GM21717 (cell line): ENCODE data around the gene SETX.
A peak's percentile ranks its signal among the peaks of the same experiment; 100 is the strongest.

Experiments used
- ATAC-seq: cut with Tn5 transposase; IDR thresholded peaks from one replicate; pipeline ENCODE4 v1.9.1; 2021; ENCODE audit warnings: mild to moderate bottlenecking, moderate library complexity; ENCODE audit not compliant: unreplicated experiment

The SETX gene

GRCh38 chr9:132241840-132242620, 112.8 kb downstream of the SETX start:
- ATAC-seq = no peak

- peak; percentile 4 for ATAC-seq
Observed at GRCh38 chr9:132241483-132241839, 113.3 kb downstream of the SETX start.

- ATAC-seq = peak; percentile 66
Observed at GRCh38 chr9:132240841-132241482, 113.8 kb downstream of the SETX start.

DNA sequence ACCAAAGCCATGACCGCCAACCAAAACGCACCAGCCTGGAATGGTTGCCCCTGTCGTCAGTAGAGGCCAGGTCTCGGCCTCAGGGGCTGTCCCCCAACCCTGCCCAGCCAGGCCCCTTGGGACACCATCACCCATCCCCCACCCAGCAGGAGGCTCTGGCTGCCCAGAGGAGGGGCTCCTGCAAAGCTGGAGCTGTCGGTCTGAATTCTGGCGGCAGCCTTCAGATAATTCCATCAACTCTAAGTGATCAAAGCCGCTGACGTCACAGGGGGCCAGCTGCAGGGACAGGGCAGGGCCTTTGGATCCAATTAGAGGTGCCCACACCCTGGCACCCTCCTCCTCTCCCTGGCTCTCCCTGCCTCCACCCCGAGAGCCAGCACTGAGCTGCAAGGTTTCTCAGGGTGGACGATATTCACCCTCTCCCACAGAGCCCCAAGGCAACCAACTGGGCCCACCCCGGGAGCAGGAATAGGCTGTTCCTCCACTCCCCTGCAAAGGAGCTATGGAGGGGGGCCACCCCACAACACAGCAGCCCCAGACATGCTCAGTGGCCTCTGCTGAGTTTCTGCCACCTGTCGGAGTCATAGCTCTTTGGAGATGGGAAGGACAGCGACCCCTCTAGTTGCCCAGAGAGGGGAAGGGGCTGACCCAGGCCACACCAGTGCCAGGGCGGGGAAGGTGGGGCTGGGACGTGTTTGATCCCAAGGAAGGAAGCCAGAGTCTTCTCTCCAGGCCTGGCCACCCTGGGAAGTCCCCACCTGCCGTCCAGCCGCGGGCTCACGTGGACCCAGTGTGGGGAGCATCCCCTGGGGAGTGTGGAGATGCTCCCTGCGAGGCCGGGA, 114.6 kb downstream of the SETX start:
- ATAC-seq = no peak

DNA sequence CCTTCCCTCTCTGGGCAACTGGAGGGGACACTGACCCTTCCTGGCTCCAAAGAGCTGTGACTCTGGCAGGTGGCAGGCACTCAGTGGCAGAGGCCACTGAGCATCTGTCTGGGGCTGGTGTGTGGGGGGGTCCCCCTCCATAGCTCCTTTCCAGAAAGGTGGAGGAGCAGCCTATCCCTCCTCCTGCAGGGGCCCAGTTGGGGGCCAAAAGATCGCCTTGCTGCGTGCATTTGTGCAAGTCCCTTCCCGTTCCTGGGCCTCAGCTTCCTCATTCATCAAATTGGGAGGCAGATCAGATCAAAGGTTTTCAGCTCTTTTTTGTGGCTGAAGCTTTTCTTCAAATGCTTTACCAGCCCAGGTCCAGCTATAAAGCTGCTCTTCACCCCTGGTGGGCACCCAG, 115.3 kb downstream of the SETX start:
- no peak for ATAC-seq

GRCh38 chr9:132238992-132239391, 115.8 kb downstream of the SETX start:
- no peak for ATAC-seq

GRCh38 chr9:132238026-132238972, 116.5 kb downstream of the SETX start:
- no peak for ATAC-seq

GRCh38 chr9:132237481-132237880, 117.3 kb downstream of the SETX start:
- no peak for ATAC-seq

- ATAC-seq = no peak
Observed at GRCh38 chr9:132236662-132237311, 118.0 kb downstream of the SETX start.

GRCh38 chr9:132235894-132236661, 118.7 kb downstream of the SETX start:
- no peak for ATAC-seq

DNA sequence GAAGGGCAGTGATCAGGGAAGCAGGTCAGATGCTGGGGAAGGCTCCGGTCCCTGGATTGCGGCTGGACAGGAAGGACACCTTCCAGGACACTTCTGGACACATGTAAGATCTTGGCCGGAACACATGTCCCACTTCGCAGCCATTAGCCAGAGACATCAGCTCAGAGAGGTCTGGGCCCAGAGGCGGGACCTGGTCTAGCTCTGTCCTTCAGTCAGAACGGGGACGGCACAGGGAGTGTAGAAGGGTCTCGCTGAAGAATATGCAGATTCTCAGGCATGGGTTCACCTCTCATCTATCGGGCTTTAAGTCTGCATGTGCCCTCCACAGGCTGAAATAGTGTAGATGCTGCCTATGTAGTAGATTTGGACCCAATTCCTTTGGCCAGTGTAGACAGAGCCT, 119.7 kb downstream of the SETX start:
- ATAC-seq = no peak

DNA sequence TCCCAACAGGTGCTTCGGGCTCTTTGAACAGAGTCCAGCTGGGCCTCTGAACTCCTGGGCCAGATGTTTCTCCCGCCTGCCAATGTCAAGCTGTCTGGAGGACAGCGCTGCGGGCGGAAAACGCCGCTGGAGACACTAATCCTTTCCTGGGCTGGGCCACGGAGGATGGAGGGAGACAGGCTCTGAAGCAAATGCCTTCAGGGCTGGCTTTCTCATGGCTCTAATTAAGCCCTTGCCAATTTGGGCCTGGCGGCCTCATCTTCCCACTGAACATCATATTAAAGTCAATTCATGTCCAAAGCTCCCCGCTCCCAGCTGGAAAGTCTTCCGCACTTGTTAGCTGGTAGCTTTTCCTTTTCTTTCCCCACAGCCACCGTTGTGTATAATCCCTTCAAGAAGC, 120.3 kb downstream of the SETX start:
- no peak for ATAC-seq

GRCh38 chr9:132233138-132233537, 121.6 kb downstream of the SETX start:
- ATAC-seq = no peak

DNA sequence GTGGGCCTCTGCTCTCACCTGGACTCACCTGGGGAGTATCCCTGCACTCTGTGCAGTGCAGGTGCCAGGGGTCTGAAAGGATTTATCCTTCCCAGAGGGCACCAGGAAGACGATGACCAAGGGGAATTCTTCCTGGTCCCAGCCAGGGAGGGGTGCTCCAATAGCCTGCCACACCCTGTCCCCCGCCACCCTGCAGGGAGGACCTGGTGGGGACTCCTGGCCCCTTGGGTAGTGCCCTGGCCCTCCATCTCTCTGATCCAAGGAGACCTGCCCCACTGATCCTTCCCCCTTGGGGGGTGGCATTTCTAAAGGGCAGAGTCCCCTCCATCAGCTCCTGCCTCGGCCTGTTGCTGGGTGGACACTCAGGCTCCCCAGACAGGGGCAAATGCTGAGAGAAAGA, 122.3 kb downstream of the SETX start:
- no peak for ATAC-seq

DNA sequence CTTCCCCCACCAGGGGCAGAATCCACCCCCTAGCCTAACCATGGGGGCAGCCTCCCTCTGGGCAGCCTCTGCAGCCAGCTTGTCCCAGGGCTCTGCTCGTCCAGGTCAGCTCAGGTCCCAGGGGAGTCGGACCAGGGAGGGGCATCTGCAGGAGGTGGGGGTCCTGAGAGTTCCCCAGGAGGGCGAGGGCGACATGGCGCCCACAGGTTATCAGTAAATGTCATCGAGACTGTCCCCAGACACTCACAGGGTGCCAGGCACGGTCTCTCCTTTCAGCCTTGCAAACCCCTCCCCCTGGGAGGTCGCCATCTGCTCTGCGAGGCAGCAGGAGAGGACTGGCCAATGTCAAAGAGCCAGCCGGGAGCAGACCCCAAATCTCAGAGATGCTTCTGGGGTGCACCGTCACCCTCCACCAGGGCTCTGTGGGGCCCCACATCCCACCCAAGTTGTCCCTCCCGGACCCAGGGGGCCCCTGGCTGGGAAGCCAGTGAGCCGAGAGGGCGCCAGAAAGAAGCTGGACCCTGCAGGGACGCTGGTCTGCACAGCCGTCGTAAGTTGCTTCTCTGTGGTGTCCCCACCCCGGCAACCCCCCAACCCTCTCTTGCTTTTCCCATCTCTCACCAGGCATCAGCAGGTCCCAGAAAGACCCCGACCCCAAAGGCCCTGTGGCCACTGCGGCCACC, 123.6 kb downstream of the SETX start:
- no peak for ATAC-seq

DNA sequence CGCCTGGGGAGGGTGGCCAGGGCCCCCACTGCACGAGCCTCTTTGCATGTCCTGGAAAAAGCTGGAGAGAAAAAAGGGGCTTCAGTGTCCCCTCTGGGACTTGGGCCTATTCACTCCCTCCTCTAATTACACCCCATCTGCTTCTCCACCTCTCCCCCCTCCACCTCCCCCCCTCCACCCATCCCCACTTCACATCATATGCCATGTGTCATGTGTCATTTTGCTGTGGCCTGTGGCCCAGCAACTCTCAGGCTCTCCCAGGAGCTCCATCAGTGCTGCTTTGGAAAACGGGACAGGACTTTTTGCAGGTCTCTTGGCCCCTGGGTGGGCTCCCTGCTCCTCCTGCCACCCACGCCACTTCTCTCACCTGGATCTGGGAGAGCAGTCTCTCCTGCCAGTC, 124.2 kb downstream of the SETX start:
- ATAC-seq = no peak

DNA sequence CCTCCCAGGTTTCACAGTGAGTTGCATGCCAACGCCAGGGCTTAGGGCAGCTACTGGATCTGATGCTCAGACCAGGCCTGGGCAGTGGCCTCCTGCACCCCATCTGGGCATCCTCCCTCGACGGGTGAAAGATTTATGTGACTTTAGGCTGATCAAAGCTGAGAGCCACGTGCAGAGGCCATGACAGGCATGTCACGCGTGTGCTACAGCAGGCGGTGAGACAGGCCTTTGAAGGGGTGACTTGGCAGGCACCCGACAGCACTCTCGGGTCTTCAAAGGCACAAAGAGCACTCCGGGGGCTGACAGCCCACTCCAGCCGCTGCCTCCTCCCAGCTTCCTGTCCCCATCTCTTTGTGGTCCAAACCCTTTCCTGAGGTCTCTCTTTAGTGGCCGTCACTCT, 126.7 kb downstream of the SETX start:
- ATAC-seq = no peak

DNA sequence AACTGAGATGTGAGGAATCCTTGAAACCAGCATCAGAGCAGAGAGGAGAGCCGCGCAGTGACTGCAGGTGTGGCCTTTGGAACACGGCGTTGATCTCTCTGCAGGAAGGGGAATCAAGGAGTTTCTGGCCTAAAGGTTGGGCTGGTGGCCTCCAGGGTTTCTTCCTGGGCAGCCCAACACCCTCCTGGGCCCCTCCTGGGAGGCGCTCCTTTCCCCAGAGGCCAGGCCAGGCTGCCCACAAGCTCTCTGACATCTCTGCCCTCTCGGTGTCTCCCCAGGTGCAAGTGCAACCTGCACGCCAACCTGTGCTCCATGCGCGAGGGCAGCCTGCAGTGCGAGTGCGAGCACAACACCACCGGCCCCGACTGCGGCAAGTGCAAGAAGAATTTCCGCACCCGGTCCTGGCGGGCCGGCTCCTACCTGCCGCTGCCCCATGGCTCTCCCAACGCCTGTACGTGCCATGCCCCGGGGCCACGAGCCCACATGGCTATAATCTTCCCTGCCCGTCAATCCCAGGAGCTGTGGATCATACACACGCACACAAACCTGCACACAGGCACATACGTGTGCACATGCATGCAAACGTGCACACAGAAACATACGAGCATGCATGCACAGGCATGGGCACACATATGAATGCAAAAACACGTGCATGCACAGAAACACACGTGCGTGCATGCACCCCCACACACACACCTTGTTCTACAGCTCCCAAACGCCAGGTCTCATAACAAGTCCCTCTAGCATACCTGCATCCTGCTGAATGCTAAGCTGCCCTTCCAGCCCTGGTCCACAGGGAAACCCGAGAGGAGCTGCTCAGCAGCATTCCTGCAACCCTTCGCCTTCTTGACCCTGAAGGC, 128.0 kb downstream of the SETX start:
- ATAC-seq = no peak
